K562 (cell line): ENCODE results near the gene PGM5. TPM values are rescaled to one million over a fixed set of nuclear protein-coding genes. Genes with fewer than 3 reads are reported as not detected.

Experiments used
- ATAC-seq: fragments of 200-7000 bp; cut with Tn5 transposase; 3 replicates; pipeline ENCODE4 v1.9.1; 2020; ENCODE audit warnings: moderate library complexity
- BruUV-seq: library from RNA; stranded (reverse); fragments of 400-500 nt; replicated peaks from 2 replicates; lab custom pipeline; 2021; lab: Mats Ljungman, UMichigan
- CTCF ChIA-PET: fragments of 300-600 bp; formaldehyde crosslinking; extraction: SDS; loops from one replicate; lab custom pipeline; 2021; ENCODE audit warnings: low intra/inter-chr PET ratio; lab: Yijun Ruan, JAX
- POLR2A ChIA-PET: fragments of 300-600, 350-650 bp; sonication (Branson Sonifier 250); formaldehyde crosslinking; extraction: SDS; loops from one replicate; lab custom pipeline; 2021; ENCODE audit warnings: antibody characterized with exemption, inconsistent platforms; lab: Yijun Ruan, JAX
- DNase-seq, 4 experiments: peaks; one replicate each; pipeline versions ENCODE4 v3.0.0 to v3.0.0-alpha.2; 2011 to 2018; ENCODE audit warnings: low spot score in 3 of 4, mixed read lengths in 3 of 4; ENCODE audit errors: extremely low read depth in 1 of 4
- FAIRE-seq: peaks from 2 replicates; lab custom pipeline; 2011; peaks lifted over from hg19 to GRCh38; lab: Jason Lieb, UNC
- H2AFZ ChIP-seq: 2 replicates; pipeline ENCODE4 v1.6.0; 2011; ENCODE audit warnings: low read depth, low read length, control low read depth, inconsistent platforms
- H3K27ac ChIP-seq: fragments of 200-600 bp; 3 replicates; pipeline ENCODE4 v1.8.0; 2011; ENCODE audit warnings: low read depth, mild to moderate bottlenecking, control low read depth, inconsistent platforms, low read length, moderate library complexity, mixed read lengths; ENCODE audit errors: extremely low read depth
- H3K27me3 ChIP-seq, 2 experiments: fragments of 300-600 bp in 1 of 2; 2 replicates in 1 of 2; 3 replicates in 1 of 2; pipeline versions ENCODE4 v1.6.0 to v1.8.0; 2011; ENCODE audit warnings: inconsistent platforms in 2 of 2, low read length in 2 of 2, mild to moderate bottlenecking in 1 of 2, mixed read lengths in 1 of 2, moderate library complexity in 1 of 2; ENCODE audit not compliant: control insufficient read depth in 2 of 2, insufficient read depth in 2 of 2
- H3K36me3 ChIP-seq: fragments of 300-600 bp; 3 replicates; pipeline ENCODE4 v1.8.0; 2011; ENCODE audit warnings: mild to moderate bottlenecking, low read length, inconsistent platforms; ENCODE audit not compliant: control insufficient read depth, insufficient read depth
- H3K4me1 ChIP-seq, 2 experiments: fragments of 200-600 bp in 1 of 2; replicated peaks in 1 of 2; 2 replicates in 1 of 2; 3 replicates in 1 of 2; pipeline versions ENCODE4 v1.5.1 to v1.8.0; 2011; ENCODE audit warnings: inconsistent platforms in 2 of 2, low read length in 2 of 2, mild to moderate bottlenecking in 1 of 2, mixed read lengths in 1 of 2, moderate library complexity in 1 of 2; ENCODE audit not compliant: control insufficient read depth in 2 of 2, insufficient read depth in 2 of 2
- H3K4me2 ChIP-seq: 2 replicates; pipeline ENCODE4 v1.6.1; 2011; ENCODE audit warnings: low read length, control low read depth, inconsistent platforms, mixed read lengths; ENCODE audit not compliant: insufficient read depth
- H3K4me3 ChIP-seq: fragments of 200-600 bp; sonication (generic), shearing (Covaris generic); 2 replicates; pipeline ENCODE4 v1.5.1; 2016; ENCODE audit warnings: control low read depth, inconsistent platforms
- H3K79me2 ChIP-seq: fragments of 200-600 bp; 3 replicates; pipeline ENCODE4 v1.8.0; 2011; ENCODE audit warnings: low read length, inconsistent platforms; ENCODE audit not compliant: control insufficient read depth, insufficient read depth
- H3K9ac ChIP-seq, 2 experiments: 2 replicates each; pipeline versions ENCODE4 v1.6.0 to v1.6.1; 2011; ENCODE audit warnings: low read depth in 2 of 2, low read length in 2 of 2, control low read depth in 1 of 2, inconsistent platforms in 1 of 2, mild to moderate bottlenecking in 1 of 2, mixed read lengths in 1 of 2; ENCODE audit not compliant: insufficient read depth in 1 of 2
- H3K9me1 ChIP-seq: one replicate; pipeline ENCODE4 v1.6.0; 2011; ENCODE audit warnings: inconsistent platforms, mild to moderate bottlenecking, low read length, moderate library complexity; ENCODE audit not compliant: control insufficient read depth, insufficient read depth
- H3K9me3 ChIP-seq: replicated peaks from 2 replicates; pipeline ENCODE4 v1.5.1; 2011; ENCODE audit warnings: low read depth, low read length, inconsistent platforms; ENCODE audit not compliant: control insufficient read depth, insufficient read depth
- H4K20me1 ChIP-seq: replicated peaks from 2 replicates; pipeline ENCODE4 v1.6.1; 2011; ENCODE audit warnings: low read length, inconsistent platforms, mixed read lengths; ENCODE audit not compliant: control insufficient read depth, insufficient read depth
- CBX8 ChIP-seq: fragments of 200-600 bp; sonication (generic); IDR thresholded peaks from 2 replicates; pipeline ENCODE4 v1.6.1; 2012; ENCODE audit warnings: borderline replicate concordance, mixed run types, low read depth, mild to moderate bottlenecking, moderate library complexity, mixed read lengths, low read length, control low read depth, inconsistent platforms; ENCODE audit not compliant: poor library complexity, severe bottlenecking; ENCODE audit errors: extremely low read depth
- HNRNPH1 ChIP-seq: fragments of 200-400 bp; formaldehyde crosslinking; optimal IDR thresholded peaks from 2 replicates; pipeline ENCODE3; 2017; ENCODE audit warnings: low read depth, mild to moderate bottlenecking, low read length, moderate library complexity
- NONO ChIP-seq, 2 experiments: fragments of 200-400 bp in 1 of 2; fragments of 450-650 bp in 1 of 2; formaldehyde crosslinking in 1 of 2; IDR thresholded peaks; 2 replicates each; pipeline ENCODE4 v1.6.1; 2017; ENCODE audit warnings: low read depth in 2 of 2, mild to moderate bottlenecking in 2 of 2, moderate library complexity in 2 of 2, low read length in 1 of 2
- ZNF197 ChIP-seq: fragments of 200-800 bp; sonication (Bioruptor generic); IDR thresholded peaks from 2 replicates; pipeline ENCODE4 v1.6.1; 2016; ENCODE audit warnings: low read depth, missing genetic modification characterization, missing compliant biosample characterization
- ZNF239 ChIP-seq: fragments of 250-450 bp; sonication (Bioruptor Pico); IDR thresholded peaks from 2 replicates; pipeline ENCODE4 v1.4.0; 2020; ENCODE audit warnings: mild to moderate bottlenecking
- WGBS: fragments of 100-300 bp; shearing (Covaris generic); methylation state at CpG from one replicate; pipeline ENCODE4 v1.1.6; 2016; ENCODE audit warnings: low coverage, mixed read lengths; ENCODE audit not compliant: insufficient coverage; ENCODE audit errors: missing lambda C conversion rate; 5-methylcytosine and 5-hydroxymethylcytosine counted together
- in situ Hi-C: fragments of 300-500 bp; cut with MboI; formaldehyde crosslinking; loops from 4 replicates; pipeline ENCODE4 v1.15.0; 2018; ENCODE audit warnings: inconsistent platforms, mixed read lengths
- intact Hi-C: fragments of 100-400 bp; cut with micrococcal nuclease; formaldehyde crosslinking; loops from 2 replicates; pipeline ENCODE4 v1.14.2; 2022
- polyA plus RNA-seq, 8 experiments: library from polyadenylated mRNA; depleted of rRNA in 4 of 8; stranded (reverse) in 5 of 8; unstranded in 3 of 8; fragments of >200 nt; fragmentation: Nextera tagmentation in 2 of 8; fragmentation: Illumina TruSeq in 1 of 8; extraction: Ambion mirVana in 2 of 8; extraction: Trizol in 1 of 8; gene quantifications; 2 replicates each; pipeline versions ENCODE4 v1.2.1 to v1.2.3, GENCODE V29; 2011 to 2014; ENCODE audit warnings: inconsistent platforms in 1 of 8, missing spikeins in 1 of 8
- total RNA-seq, 7 experiments: library from RNA; depleted of rRNA in 6 of 7; stranded (reverse); fragments of >200 nt in 6 of 7; fragmentation: Illumina TruSeq in 2 of 7; extraction: Trizol in 2 of 7; gene quantifications; 2 replicates each; pipeline versions ENCODE4 v1.2.1 to v1.2.3, GENCODE V29; 2011 to 2021; ENCODE audit warnings: low replicate concordance in 1 of 7
- TF ChIP-seq, protein P1 (sequence below): fragments of 450-650 bp; formaldehyde crosslinking; IDR thresholded peaks from 2 replicates; pipeline ENCODE4 v1.4.0; 2020; ENCODE audit warnings: mild to moderate bottlenecking, mixed read lengths

Gene PGM5
- total and polyA plus RNA-seq, 9 of the 15 experiments (the other 6 are each of a cell fraction or from before 2014, with no cell fraction given): 0.03 to 0.24 (median 0.15) TPM; not detected in 1

DNA sequence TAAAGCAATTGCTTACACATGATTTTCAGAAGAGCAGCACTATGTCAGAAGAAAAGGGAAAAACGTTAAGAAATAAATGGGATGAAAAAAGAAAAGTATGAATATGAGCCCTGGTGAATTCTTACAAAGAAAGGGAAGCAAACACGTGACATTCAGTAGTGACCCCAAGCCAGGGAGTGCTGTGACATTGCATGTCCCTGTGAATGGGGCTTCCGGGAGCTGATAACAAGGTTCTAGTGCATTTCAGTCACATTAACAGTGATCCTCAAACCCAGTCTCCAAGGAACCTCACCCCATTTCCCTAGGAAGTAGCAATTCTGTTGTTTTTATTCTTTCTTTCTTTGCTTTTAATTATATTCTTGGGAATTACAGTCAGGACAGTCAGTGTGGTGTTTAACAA, 157.0 kb downstream of the PGM5 start:
- H3K4me2 ChIP-seq: no peak overlapping the region; the same call in 1 of the 2 replicates
- H3K4me3 ChIP-seq: no peak overlapping the region
- H3K9ac ChIP-seq: no peak overlapping the region
- TF ChIP-seq, protein P1, sequence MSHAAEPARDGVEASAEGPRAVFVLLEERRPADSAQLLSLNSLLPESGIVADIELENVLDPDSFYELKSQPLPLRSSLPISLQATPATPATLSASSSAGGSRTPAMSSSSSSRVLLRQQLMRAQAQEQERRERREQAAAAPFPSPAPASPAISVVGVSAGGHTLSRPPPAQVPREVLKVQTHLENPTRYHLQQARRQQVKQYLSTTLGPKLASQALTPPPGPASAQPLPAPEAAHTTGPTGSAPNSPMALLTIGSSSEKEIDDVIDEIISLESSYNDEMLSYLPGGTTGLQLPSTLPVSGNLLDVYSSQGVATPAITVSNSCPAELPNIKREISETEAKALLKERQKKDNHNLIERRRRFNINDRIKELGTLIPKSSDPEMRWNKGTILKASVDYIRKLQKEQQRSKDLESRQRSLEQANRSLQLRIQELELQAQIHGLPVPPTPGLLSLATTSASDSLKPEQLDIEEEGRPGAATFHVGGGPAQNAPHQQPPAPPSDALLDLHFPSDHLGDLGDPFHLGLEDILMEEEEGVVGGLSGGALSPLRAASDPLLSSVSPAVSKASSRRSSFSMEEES (CRISPR knock-in tag): peak; percentile 43
- TF ChIP-seq NONO (IDR thresholded peaks at IDR 0.05; ENCODE audit: low read depth in 2 of 2, low read length in 1 of 2): no peak
- no TSS peak for BruUV-seq
- no peaks in the 10 kb centered on the region for H3K9me1 ChIP-seq
- intact Hi-C loops (no loop called here), in situ Hi-C loops (no loop called here)
- H2AFZ ChIP-seq: no peak overlapping the region
- ATAC-seq (no peak), FAIRE-seq (no peak), DNase-seq (peak in 1 of 4 experiments; percentile 7)
- no peaks in the 10 kb centered on the region for H3K27me3 ChIP-seq
- no peaks in the 10 kb centered on the region for H3K9me3 ChIP-seq
- ChIA-PET POLR2A (no interaction called here), CTCF (no interaction called here)
- 0% methylated on average over 3 of the region's 3 CpGs for WGBS
- H3K36me3 ChIP-seq: no peaks in the 10 kb centered on the region
- H3K4me1 ChIP-seq: peaks cover 0 to 7% of the 10 kb centered on the region in 2 experiments; a peak in 2 of 5 replicates
- H4K20me1 ChIP-seq: no peaks in the 10 kb centered on the region
- H3K79me2 ChIP-seq: no peaks in the 10 kb centered on the region
- H3K27ac ChIP-seq: no peak overlapping the region

DNA sequence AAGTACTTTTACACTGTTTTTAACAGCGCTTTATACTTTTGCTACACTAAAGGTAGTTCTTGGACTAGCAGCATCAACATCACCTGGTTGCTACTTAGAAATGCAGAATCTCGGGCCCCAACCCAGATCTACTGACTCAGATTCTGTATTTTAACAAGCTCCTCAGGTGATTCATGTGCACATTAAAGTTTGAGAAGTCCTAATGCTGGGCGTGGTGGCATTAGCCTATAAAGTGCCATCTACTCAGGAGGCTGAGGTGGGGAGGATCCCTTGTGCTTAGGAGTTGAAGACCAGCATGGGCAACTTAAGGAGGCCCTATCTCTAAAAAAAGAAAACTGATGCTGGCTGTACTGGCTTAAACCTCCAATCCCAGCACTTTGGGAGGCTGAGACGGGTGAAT, 157.6 kb downstream of the PGM5 start:
- no TSS peak for BruUV-seq
- ChIA-PET POLR2A (no interaction called here), CTCF (no interaction called here)
- H3K27me3 ChIP-seq: no peaks in the 10 kb centered on the region
- peaks cover 0 to 4% of the 10 kb centered on the region in 2 experiments; a peak in 2 of 5 replicates for H3K4me1 ChIP-seq
- no peaks in the 10 kb centered on the region for H3K79me2 ChIP-seq
- intact Hi-C loops: no loop called here
- in situ Hi-C loops: no loop called here
- TF ChIP-seq ZNF239: no peak
- TF ChIP-seq ZNF197 (CRISPR knock-in tag): no peak
- no peak for TF ChIP-seq HNRNPH1
- no peak for TF ChIP-seq CBX8
- DNase-seq (no peak), ATAC-seq (no peak), FAIRE-seq (no peak)
- no peak overlapping the region for H3K4me3 ChIP-seq
- no peak overlapping the region for H3K27ac ChIP-seq
- no peak overlapping the region for H3K9ac ChIP-seq
- H3K9me1 ChIP-seq: no peaks in the 10 kb centered on the region
- no peaks in the 10 kb centered on the region for H3K9me3 ChIP-seq
- no peaks in the 10 kb centered on the region for H3K36me3 ChIP-seq
- WGBS: 14% methylated on average over 3 of the region's 4 CpGs
- H2AFZ ChIP-seq: no peak overlapping the region
- H3K4me2 ChIP-seq: no peak overlapping the region
- H4K20me1 ChIP-seq: no peaks in the 10 kb centered on the region
